GM23338 (cell line): Measurements from ENCODE around the gene RASA3.
"Not testable (repeated sequence)": the region's sequence is repeated elsewhere in the genome, so short reads cannot be mapped to it uniquely, and the experiment has no call there.

Source experiments
- CTCF ChIP-seq, 2 experiments: fragments of 200-600 bp in 1 of 2; sonication (generic) in 1 of 2; conservative IDR thresholded peaks; 2 replicates each; pipeline versions ENCODE4 v1.5.1 to v1.6.1; 2016 to 2017; ENCODE audit warnings: antibody characterized with exemption in 2 of 2, low read depth in 2 of 2, mild to moderate bottlenecking in 2 of 2, moderate library complexity in 1 of 2
- EZH2phosphoT487 ChIP-seq: fragments of 200-600 bp; sonication (generic); IDR thresholded peaks from one replicate; pipeline ENCODE4 v1.8.1; 2018; ENCODE audit warnings: antibody characterized with exemption; ENCODE audit not compliant: unreplicated experiment
- POLR2AphosphoS5 ChIP-seq: IDR thresholded peaks from 2 replicates; pipeline ENCODE4 v1.6.1; 2016; ENCODE audit warnings: antibody characterized with exemption, low read depth
- STAT1 ChIP-seq: IDR thresholded peaks from one replicate; pipeline ENCODE4 v1.6.1; 2016; ENCODE audit warnings: antibody characterized with exemption; ENCODE audit not compliant: unreplicated experiment

- TF ChIP-seq CTCF (conservative IDR thresholded peaks at IDR 0.05; ENCODE audit: low read depth in 2 of 2); STAT1; EZH2phosphoT487; POLR2AphosphoS5: not testable (repeated sequence)
Measured at GRCh38 chr13:114133126-114133525, 703 bp upstream of the RASA3 start.
